ENCODE results near the gene GARS1.
A peak's percentile ranks its signal among the peaks of the same experiment; 100 is the strongest.
"Not testable (repeated sequence)": the region's sequence is repeated elsewhere in the genome, so short reads cannot be mapped to it uniquely, and the experiment has no call there.

GARS1 gene

DNA sequence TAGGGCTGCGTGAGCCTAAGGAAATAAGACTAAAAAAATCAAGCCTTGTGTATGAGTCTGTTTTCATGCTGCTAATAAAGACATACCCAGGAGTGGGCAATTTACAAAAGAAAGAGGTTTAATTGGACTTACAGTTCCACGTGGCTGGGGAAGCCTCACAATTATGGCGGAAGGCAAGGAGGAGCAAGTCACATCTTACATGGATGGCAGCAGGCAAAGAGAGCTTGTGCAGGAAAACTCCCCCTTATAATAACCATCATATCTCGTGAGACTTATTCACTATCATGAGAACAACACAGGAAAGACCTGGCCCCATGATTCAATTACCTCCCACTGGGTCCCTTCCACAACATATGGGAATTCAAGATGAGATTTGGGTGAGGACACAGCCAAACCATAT, 7.1 kb upstream of the GARS1 start:
- H3K36me3 ChIP-seq (replicated peaks); DNase-seq (ENCODE audit: low spot score in 2 of 2); in situ Hi-C loops (cut with MboI; ENCODE audit: low sequenced_read_pairs); H3K27me3 ChIP-seq (ENCODE audit: low read depth); H3K4me3 ChIP-seq; H3K4me1 ChIP-seq; H3K9me3 ChIP-seq: not testable (repeated sequence)

DNA sequence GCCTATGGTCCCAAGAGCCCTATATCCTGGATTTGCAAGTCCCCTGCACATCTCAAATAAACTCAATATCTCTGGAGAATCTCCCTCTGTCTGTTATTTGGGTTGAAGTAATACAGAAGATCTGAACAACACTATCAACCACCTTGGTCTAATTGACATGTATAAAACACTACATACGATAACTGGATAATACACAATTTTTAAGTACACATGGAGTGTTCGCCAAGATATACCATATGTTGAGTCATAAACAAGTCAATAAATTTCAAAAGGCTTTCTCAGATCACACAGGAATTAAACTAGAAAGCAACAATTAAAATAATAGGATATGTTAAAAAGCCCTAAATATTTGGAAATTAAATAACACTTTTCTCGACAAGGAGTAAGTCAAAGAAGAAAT, 5.6 kb upstream of the GARS1 start:
- H3K4me3 ChIP-seq, result no peak overlapping the region
- no peaks in the 10 kb centered on the region for H3K36me3 ChIP-seq (replicated peaks)
- in situ Hi-C loops (cut with MboI; ENCODE audit: low sequenced_read_pairs), result no loop called here
- DNase-seq (ENCODE audit: low spot score in 2 of 2), result no peak
- peaks cover 5% of the 10 kb centered on the region; the same call in 1 of the 2 replicates for H3K9me3 ChIP-seq
- peaks cover 8% of the 10 kb centered on the region for H3K4me1 ChIP-seq
- H3K27me3 ChIP-seq (ENCODE audit: low read depth), result no peaks in the 10 kb centered on the region

DNA sequence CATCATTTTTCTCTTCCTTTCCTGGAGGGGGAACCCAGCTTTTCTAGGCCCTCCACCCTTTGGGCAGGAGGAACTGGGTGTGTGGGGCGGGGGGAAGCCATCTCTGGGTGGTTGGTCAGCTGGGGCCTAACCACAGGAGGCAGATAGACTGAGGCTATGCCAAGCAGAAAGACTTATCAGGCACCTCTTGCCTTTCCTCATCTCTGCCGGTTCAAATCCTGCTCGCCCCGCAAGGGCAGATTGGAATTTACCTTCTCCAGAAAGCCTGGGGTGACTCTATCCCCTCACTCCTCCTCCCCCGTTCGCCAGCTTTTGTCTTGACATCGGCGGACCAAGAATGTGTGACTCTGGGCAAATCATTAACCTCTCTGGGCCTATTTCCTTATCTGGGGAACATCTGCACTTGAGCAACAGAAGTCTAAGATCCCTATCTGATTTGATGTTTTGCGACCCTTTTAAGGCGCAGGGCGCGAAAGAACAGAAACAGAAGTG, 584 bp upstream of the GARS1 start:
- no peaks in the 10 kb centered on the region for H3K27me3 ChIP-seq (ENCODE audit: low read depth)
- H3K4me1 ChIP-seq, result peaks cover 19% of the 10 kb centered on the region
- no peaks in the 10 kb centered on the region for H3K9me3 ChIP-seq
- in situ Hi-C loops (cut with MboI; ENCODE audit: low sequenced_read_pairs), result no loop called here
- peak in 1 of 2 experiments; percentile 47 for DNase-seq (ENCODE audit: low spot score in 2 of 2)
- peak overlapping the region; percentile 94 for H3K4me3 ChIP-seq
- peaks cover 24% of the 10 kb centered on the region for H3K36me3 ChIP-seq (replicated peaks)

DNA sequence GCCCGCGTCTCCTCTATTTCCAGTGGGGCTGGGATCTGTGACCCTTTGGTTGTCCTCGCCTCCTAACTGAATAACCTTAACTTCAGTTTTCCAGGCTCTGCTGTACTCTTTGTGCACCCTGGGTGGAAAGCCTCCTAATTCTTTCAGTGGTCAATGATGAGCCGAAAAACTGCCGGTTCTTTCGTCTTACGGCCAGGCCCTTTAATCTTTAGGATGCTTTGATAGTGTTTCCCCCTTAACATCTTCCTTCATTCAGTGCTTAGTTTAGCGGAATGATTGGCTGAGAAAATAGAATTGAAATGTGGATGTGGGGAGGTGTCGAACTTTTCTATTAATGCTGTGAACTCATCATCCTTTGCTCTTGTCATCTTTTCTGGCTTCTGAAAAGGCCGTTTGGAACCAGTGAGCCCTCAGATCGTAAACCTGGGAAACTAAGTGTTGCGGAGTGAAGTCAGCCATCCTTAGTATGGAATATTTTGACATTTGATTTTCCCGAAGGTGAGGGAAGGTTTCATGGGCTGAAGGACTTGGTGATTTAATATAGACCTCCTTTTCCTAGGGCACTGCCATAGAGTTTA, 847 bp downstream of the GARS1 start:
- DNase-seq (ENCODE audit: low spot score in 2 of 2), result peak in 1 of 2 experiments; percentile 10
- Histone ChIP-seq H3K4me3 (peak overlapping the region; percentile 94), H3K27me3 (ENCODE audit: low read depth) (no peaks in the 10 kb centered on the region), H3K36me3 (replicated peaks) (peaks cover 38% of the 10 kb centered on the region), H3K4me1 (peaks cover 19% of the 10 kb centered on the region), H3K9me3 (no peaks in the 10 kb centered on the region)
- in situ Hi-C loops (cut with MboI; ENCODE audit: low sequenced_read_pairs), result no loop called here

GRCh38 chr7:30596014-30596641, 1.4 kb downstream of the GARS1 start:
- in situ Hi-C loops (cut with MboI; ENCODE audit: low sequenced_read_pairs), result no loop called here
- Histone ChIP-seq H3K4me3 (peak overlapping the region; percentile 94), H3K4me1 (peaks cover 19% of the 10 kb centered on the region), H3K36me3 (replicated peaks) (peaks cover 44% of the 10 kb centered on the region), H3K27me3 (ENCODE audit: low read depth) (no peaks in the 10 kb centered on the region), H3K9me3 (no peaks in the 10 kb centered on the region)
- peak; percentile 38 to 40 for DNase-seq (ENCODE audit: low spot score in 2 of 2)

GRCh38 chr7:30596721-30597120, 2.0 kb downstream of the GARS1 start:
- Histone ChIP-seq H3K4me3 (peak overlapping the region; percentile 94), H3K4me1 (peaks cover 19% of the 10 kb centered on the region), H3K9me3 (no peaks in the 10 kb centered on the region), H3K27me3 (ENCODE audit: low read depth) (no peaks in the 10 kb centered on the region), H3K36me3 (replicated peaks) (peaks cover 50% of the 10 kb centered on the region)
- DNase-seq (ENCODE audit: low spot score in 2 of 2), result no peak
- in situ Hi-C loops (cut with MboI; ENCODE audit: low sequenced_read_pairs), result no loop called here

DNA sequence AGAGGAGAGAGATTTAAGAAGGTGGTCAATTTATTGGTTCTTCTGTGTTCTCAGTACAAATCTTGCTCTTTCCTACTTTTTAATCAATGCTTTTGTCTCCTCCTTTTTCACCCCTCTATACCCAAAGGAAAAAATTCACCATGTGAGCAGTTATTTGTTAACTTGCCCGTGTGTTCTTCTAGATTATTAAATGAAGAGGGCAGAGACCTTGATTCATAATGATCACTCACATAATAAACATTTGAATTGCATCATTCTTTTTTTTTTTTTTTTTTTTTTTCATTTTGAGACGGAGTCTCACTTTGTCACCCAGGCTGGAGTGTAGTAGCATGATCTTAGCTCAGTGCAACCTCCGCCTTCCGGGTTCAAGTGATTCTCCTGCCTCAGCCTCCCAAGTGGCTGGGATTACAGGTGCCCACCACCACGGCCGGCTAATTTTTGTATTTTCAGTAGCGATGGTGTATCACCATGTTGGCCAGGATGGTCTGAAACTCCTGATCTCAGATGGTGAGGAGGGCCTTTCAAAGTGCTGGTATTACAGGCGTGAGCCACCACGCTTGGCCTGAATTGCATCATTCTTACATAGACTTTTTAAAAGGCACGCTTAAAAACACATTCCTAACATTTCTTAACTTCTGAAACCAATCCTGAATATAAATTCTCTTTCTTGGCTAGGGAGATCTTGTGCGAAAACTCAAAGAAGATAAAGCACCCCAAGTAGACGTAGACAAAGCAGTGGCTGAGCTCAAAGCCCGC, 3.6 kb downstream of the GARS1 start:
- in situ Hi-C loops (cut with MboI; ENCODE audit: low sequenced_read_pairs), result no loop called here
- no peaks in the 10 kb centered on the region for H3K9me3 ChIP-seq
- peaks cover 66% of the 10 kb centered on the region for H3K36me3 ChIP-seq (replicated peaks)
- peaks cover 17% of the 10 kb centered on the region for H3K4me1 ChIP-seq
- no peaks in the 10 kb centered on the region for H3K27me3 ChIP-seq (ENCODE audit: low read depth)
- DNase-seq (ENCODE audit: low spot score in 2 of 2), result no peak
- H3K4me3 ChIP-seq, result no peak overlapping the region; the same call in 1 of the 2 replicates

DNA sequence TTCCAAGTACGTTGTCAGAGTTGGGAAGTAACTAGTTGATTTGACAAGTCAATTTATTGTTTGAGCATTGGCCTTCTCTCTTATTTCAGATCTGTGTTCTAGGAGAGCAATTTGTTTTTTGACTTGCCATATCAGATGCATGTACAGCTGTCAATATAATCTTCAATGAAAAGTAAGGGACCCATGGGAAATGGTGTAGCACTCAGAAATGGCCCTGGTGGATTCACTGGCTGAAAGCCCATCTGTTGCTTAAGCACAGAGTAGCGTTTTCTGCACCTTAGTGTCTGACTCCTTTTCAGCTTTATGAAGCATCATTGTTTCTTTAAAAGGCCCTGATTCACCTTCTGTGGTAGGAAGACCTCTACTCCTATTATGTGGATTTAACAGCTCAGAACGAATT, 10.2 kb downstream of the GARS1 start:
- Histone ChIP-seq H3K36me3 (replicated peaks) (peaks cover 97% of the 10 kb centered on the region), H3K4me3 (no peak overlapping the region), H3K4me1 (no peaks in the 10 kb centered on the region), H3K9me3 (no peaks in the 10 kb centered on the region), H3K27me3 (ENCODE audit: low read depth) (no peaks in the 10 kb centered on the region)
- in situ Hi-C loops (cut with MboI; ENCODE audit: low sequenced_read_pairs), result no loop called here
- no peak for DNase-seq (ENCODE audit: low spot score in 2 of 2)

- H3K36me3 ChIP-seq (replicated peaks), result peaks cover 97% of the 10 kb centered on the region
- no peaks in the 10 kb centered on the region for H3K4me1 ChIP-seq
- no peak for DNase-seq (ENCODE audit: low spot score in 2 of 2)
- no peak overlapping the region for H3K4me3 ChIP-seq
- no peaks in the 10 kb centered on the region for H3K27me3 ChIP-seq (ENCODE audit: low read depth)
- in situ Hi-C loops (cut with MboI; ENCODE audit: low sequenced_read_pairs), result no loop called here
- H3K9me3 ChIP-seq, result no peaks in the 10 kb centered on the region
Observed at GRCh38 chr7:30605832-30606231, 11.2 kb downstream of the GARS1 start.

- H3K4me1 ChIP-seq, result no peaks in the 10 kb centered on the region
- H3K4me3 ChIP-seq, result no peak overlapping the region
- in situ Hi-C loops (cut with MboI; ENCODE audit: low sequenced_read_pairs), result no loop called here
- H3K27me3 ChIP-seq (ENCODE audit: low read depth), result no peaks in the 10 kb centered on the region
- peaks cover 99% of the 10 kb centered on the region for H3K36me3 ChIP-seq (replicated peaks)
- no peaks in the 10 kb centered on the region for H3K9me3 ChIP-seq
- no peak for DNase-seq (ENCODE audit: low spot score in 2 of 2)
Observed at GRCh38 chr7:30612658-30613265, 18.1 kb downstream of the GARS1 start.

- no peaks in the 10 kb centered on the region for H3K4me1 ChIP-seq
- H3K27me3 ChIP-seq (ENCODE audit: low read depth), result no peaks in the 10 kb centered on the region
- H3K9me3 ChIP-seq, result no peaks in the 10 kb centered on the region
- no peak for DNase-seq (ENCODE audit: low spot score in 2 of 2)
- H3K36me3 ChIP-seq (replicated peaks), result peaks cover 99% of the 10 kb centered on the region
- in situ Hi-C loops (cut with MboI; ENCODE audit: low sequenced_read_pairs), result no loop called here
- H3K4me3 ChIP-seq, result no peak overlapping the region
Observed at GRCh38 chr7:30613366-30614325, 19.0 kb downstream of the GARS1 start.

DNA sequence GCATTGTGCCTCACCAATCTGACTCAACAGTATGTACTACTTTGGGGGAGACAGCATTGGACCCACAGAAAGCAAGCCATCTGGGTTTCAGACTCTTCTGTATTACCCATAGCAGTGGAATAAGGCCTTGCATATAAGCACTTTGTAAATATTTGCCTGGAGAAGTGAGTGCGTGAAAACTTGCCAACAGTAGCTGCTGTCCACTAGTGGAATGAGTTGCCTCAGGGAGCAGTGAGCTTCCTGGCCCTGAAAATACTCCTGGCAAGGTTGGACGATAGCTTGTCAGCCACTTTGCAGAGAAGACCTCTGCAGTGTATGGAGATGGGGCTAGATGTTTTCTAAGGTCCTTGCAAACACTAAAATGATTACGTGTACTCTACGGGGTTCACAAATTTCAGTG, 21.6 kb downstream of the GARS1 start:
- no peak overlapping the region for H3K4me3 ChIP-seq
- H3K36me3 ChIP-seq (replicated peaks), result peaks cover 97% of the 10 kb centered on the region
- in situ Hi-C loops (cut with MboI; ENCODE audit: low sequenced_read_pairs), result no loop called here
- H3K9me3 ChIP-seq, result no peaks in the 10 kb centered on the region
- no peaks in the 10 kb centered on the region for H3K4me1 ChIP-seq
- H3K27me3 ChIP-seq (ENCODE audit: low read depth), result no peaks in the 10 kb centered on the region
- no peak for DNase-seq (ENCODE audit: low spot score in 2 of 2)

DNA sequence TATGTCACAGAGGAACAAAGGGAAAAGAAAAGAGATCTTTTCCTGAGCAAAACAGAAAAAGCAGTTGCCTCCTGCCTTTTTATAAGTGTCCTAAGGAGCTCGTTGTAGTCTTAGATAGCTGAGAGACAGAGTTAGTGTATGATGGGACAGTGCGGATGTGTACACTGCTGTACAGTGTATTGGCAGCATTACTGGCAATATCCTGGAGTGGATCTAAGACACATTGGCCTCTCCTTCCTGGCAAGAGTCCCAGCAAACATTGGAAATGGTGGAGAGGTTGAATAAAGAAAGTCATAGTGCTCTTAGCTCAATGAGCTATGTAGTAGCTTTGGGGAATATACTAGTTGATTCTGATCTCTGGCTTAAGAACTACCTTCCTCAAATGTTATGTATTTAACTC, 22.7 kb downstream of the GARS1 start:
- Histone ChIP-seq H3K36me3 (replicated peaks) (peaks cover 97% of the 10 kb centered on the region), H3K4me1 (no peaks in the 10 kb centered on the region), H3K27me3 (ENCODE audit: low read depth) (no peaks in the 10 kb centered on the region), H3K4me3 (no peak overlapping the region), H3K9me3 (no peaks in the 10 kb centered on the region)
- no peak for DNase-seq (ENCODE audit: low spot score in 2 of 2)
- in situ Hi-C loops (cut with MboI; ENCODE audit: low sequenced_read_pairs), result no loop called here
